ENCODE data around the gene CELA3A.
"Not testable (repeated sequence)": the region's sequence is repeated elsewhere in the genome, so short reads cannot be mapped to it uniquely, and the experiment has no call there.

CELA3A gene

DNA sequence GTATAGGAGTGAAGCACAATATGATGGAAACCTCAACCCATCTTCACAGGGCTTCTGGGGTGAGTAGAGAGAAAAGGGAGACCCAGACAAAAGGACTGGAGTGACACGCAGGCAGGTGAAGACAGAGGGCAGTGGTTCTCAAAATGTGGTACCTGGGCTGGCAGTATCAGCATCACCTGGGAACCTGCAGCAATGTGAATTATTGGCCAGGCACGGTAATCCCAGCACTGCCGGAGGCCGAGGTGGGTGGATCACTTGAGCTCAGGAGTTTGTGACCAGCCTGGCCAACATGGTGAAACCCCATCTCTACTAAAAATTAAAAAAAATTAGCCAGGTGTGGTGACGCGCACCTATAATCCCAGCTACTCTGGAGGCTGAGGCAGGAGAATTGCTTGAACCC is 19.3 kb upstream of the CELA3A start:
- DNase-seq: not testable (repeated sequence)

DNA sequence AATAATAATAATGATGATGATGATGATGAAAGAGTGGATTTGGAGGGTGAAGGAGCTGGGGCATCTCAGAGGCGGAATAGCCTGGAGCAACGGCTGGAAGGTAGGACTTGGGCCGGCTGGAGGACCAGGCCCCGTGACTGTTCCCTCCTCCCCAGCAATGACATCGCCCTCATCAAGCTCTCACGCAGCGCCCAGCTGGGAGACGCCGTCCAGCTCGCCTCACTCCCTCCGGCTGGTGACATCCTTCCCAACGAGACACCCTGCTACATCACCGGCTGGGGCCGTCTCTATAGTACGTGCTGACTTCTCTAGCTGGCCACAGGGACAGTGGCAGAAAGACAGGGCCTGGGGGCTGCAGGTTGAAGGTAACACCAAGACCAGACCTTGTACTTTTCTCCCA is 17.9 kb upstream of the CELA3A start:
- not testable (repeated sequence) for DNase-seq

DNA sequence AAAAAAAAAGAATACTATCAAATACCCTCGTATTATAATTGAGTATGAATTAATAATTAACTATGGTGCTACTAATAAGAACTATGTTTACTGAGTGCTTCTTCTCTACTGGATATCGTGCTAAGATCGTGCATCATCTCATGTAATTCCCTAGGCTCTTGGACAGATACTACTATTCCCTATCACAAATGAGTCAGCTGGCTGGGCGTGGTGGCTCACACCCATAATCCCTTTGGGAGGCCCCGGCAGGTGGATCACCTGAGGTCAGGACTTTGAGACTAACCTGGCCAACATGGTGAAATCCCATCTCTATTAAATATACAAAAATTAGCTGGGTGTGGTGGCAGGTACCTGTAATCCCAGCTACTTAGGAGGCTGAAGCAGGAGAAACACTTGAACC is 15.6 kb upstream of the CELA3A start:
- DNase-seq: not testable (repeated sequence)

DNA sequence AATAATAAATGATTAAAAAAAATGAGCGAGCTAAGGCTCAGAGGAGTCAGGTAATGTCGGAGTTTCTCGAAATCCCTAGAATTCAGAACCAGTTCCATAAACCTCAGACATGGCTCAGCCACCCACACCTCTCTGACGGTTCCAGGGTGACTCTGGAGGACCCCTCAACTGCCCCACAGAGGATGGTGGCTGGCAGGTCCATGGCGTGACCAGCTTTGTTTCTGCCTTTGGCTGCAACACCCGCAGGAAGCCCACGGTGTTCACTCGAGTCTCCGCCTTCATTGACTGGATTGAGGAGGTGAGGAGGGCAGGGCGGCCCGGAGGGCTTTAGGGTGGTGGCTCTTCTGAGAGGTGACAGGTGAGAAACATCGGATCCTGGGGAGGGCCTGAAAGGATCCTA is 15.1 kb upstream of the CELA3A start:
- DNase-seq: not testable (repeated sequence)

DNA sequence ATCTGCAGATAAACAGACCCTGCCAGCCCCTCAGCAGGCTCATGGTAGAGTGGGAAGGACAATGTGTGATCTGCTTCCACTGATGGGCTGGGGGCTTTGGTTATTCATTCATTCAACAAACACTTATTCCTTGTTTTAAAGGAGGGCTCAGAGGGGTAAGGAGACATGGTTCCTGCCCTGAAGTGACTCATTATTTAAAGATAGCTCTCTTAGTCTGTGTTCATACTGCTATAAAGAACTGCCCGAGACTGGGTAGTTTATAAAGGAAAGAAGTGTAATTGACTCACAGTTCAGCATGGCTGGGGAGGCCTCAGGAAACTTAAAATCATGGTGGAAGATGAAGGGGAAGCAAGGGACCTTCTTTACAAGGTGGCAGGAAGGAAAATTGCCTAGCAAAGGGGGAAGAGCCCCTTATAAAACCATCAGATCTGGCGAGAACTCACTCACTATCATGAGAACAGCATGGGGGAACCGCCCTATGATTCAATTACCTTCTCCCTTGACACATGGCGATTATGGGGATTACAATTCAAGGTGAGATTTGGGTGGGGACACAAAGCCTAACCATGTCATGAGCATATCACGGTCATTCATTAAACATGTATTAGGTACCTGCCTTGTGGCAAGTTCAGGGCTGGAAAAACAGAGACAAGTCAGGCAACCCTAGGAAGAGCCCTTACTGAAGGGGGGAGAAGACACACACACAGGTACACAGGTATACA is 11.6 kb upstream of the CELA3A start:
- not testable (repeated sequence) for DNase-seq

DNA sequence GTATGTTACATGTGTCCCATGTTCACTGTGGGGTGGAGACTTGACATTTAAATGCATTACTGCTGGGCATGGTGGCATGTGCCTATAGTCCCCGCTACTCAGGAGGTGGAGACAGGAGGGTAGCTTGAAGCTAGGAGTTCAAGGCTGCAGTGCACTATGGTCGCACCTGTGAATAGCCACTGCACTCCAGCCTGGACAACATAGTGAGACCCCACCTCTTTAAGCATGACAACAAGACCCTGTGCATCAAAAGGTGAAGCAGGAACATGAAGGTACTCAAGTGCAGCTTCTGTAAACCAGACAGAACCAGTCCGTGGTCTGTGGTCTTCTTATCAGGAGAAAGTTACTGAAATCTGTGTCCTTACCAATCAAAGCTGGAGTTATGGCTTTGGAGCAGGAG is 9.3 kb upstream of the CELA3A start:
- DNase-seq: not testable (repeated sequence)

DNA sequence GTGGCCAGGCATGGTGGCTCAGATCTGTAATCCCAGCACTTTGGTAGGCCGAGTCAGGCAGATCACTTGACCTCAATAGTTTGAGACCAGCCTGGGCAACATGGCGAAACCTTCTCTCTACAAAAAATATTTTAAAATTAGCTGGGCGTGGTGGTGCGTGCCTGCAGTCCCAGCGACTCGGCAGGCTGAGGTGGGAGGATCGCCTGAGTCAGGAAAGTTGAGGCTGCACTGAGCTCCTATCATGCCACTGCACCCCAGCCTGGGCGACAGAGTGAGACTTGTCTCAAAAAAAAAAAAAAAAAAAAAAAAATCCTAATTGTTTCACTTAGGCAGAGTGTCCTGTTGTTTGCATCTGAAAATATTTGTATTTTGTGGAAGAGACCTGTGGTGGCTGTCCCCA is 6.7 kb upstream of the CELA3A start:
- DNase-seq: not testable (repeated sequence)

DNA sequence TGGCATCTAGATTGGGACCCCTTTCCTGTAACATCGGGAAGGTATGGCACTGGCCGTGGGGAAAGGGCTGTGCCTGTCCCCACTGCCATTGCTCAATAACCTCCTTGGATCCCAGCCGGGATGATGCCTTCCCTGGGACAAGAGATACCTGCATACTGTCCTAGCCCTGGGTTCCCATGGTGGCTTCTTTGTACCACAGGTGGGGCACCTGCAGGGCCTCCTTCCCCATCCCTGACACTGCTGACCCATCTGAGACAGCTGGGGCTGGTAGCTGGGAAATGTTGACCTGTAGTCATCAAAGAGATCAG is 4.8 kb upstream of the CELA3A start:
- DNase-seq: not testable (repeated sequence)

DNA sequence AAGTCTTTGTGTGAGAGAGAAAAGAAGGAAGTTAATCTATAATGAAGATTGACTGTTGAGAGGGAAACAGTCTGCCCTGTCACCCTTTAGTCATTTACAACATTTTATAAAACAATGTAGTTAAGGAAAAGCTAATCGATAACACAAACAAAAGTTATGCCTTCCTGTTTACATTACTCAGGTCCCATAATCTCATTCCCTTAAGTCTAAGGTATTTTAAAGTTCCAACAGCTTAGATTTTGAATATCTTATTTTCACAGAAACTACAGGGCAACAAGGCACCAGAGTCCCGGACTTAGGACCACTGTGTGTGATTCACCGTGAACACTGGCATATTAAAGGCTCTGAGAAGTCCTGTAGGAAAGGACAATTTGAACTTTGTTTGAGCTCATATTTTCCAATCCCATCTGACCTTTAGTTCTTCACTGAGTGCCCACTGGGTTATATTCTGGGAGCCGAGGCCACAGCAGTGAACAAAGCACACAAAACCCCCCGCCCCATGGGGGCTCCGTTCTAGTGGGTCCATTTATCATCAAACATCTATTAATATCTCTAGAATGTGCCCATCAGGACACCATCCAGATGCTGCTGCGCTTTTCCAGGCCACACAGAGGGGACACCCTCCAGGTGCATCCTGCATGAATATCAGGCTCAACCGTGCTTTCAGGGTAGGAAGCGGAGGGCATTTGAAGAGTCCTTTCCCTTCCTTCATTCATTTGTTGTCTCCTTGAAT is 3.4 kb upstream of the CELA3A start:
- DNase-seq: not testable (repeated sequence)

DNA sequence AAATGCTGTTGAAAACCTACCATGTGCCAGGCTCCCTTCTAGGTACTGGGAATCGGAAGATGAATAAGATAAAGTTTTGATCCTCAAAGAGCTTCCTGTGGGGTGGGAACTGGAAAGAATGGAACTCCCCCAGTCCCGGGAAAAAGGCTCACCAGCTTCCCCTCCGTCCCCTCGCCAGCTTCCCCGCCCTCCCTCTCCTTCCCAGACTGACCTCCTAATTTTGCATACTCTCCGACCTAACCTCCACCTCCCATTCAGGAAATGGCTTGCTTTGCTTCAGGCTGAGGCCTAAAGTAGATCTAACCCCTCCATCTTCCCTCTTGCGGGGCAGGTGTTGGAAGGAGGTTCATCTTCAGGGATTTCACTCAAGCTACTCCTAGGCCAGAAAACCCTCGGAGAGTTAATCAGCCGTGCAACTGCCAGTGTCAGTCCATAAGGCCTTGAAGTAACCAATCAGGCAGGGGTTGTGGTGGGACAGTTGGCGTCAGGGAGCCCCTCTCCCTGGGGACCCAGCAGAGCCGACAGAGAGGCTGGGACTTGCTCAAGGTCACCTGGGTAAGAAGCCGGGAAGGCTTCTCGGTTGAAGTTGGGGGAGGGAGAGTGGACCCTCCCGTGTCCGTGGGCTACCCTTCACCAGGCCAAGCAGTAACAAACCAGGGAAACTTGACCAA is 2.7 kb upstream of the CELA3A start:
- DNase-seq: not testable (repeated sequence)

DNA sequence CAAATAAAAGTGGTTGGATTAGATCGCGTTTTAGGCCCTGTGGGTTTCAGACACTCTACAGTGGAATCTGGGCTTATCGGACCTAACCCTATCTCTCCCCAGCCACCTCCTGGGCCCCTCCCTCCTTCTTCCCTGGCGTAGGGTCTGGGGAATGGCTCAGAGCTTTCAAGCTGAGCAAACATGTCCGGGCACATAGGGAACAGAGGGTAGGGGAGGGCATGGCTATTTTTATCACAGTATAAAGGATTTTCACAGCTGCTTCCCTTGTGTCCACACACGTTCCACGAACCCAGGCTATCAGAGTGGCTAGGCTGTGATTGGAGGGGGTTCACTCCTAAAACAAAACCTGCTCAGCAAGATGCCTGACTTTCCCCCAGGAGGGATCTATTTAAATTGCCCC is 1.8 kb upstream of the CELA3A start:
- DNase-seq: not testable (repeated sequence)

DNA sequence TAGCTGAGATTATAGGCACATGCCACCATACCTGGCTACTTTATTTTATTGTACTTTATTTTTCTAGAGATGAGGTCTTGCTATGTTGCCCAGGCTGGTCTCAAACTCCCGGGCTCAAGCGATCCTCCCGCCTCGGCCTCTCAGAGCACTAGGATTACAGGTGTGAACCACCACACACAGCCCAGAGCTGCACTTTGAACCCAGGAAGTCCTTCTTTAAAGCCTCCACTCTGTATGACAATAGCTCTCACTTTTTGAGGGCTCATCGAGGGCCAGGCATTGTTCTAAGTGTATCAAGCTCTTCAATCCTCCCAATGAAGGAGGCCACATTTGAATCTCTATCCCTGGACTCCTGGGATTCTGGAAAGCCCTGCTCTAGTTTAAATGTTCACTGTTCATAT is 1.0 kb downstream of the CELA3A start:
- DNase-seq: not testable (repeated sequence)

DNA sequence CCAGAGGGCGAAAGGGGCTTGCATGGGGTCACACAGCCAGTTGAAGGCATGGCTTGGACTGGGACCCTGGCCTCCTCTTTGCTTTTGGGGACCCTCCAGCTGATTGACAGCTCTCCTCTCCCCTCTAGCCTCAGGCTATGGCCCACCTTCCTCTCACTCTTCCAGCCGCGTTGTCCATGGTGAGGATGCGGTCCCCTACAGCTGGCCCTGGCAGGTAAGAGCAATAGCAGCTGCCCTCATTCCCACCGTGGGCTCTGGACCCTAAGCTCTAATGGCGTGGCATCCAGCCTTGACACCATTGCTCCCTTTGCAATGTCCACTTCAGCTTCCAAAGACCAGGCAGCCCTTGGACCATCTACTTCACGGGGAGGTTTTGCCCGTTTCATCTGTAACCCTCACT is 1.4 kb downstream of the CELA3A start:
- not testable (repeated sequence) for DNase-seq

DNA sequence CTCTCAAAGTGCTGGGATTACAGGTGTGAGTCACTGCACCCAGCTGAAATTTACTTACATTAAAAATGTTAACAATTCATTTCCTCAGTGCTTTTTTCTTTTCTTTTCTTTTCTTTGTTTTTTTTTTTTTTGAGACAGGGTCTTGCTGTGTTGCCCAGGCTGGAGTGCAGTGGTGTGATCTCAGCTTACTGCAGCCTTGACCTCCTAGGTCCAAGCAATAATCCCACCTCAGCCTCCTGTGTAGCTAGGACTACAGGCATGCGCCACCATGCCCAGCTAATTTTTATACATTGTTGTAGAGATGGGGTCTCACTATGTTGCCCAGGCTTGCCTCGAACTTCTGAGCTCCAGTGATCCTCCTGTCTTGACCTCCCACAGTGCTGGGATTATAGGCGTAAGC is 2.5 kb downstream of the CELA3A start:
- not testable (repeated sequence) for DNase-seq

DNA sequence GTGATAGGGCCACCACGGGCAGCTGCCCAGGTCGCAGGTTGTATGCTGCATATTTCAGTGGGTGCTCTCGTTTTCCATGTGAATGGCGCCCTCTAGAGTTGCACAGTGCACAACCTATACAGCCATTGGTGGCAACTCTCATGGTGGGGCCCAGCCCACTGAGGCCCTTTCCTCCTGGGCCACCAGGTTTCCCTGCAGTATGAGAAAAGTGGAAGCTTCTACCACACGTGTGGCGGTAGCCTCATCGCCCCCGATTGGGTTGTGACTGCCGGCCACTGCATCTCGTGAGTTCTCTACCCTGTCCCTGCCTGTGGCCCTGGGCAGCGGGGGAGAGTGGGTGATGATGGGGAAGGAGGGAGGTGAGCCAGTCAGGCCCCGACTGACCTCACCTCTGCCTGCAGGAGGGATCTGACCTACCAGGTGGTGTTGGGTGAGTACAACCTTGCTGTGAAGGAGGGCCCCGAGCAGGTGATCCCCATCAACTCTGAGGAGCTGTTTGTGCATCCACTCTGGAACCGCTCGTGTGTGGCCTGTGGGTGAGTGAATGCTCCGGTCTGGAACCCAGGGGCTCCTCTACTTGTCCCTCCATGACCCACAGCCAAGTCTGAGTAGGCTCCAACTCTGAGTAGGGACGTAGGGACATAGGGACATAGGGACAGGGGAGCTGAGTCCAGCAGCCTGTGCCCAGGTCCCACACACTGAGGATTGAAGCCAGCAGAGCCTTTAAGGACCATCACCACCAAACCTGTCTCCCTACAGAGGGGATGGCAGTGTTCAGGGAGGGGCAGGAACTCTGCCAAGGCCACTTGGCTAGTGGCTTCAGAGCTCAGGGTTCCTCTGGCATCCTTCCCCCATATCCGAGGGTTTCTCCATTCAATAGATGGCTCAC is 4.0 kb downstream of the CELA3A start:
- peak; percentile 72 for DNase-seq

DNA sequence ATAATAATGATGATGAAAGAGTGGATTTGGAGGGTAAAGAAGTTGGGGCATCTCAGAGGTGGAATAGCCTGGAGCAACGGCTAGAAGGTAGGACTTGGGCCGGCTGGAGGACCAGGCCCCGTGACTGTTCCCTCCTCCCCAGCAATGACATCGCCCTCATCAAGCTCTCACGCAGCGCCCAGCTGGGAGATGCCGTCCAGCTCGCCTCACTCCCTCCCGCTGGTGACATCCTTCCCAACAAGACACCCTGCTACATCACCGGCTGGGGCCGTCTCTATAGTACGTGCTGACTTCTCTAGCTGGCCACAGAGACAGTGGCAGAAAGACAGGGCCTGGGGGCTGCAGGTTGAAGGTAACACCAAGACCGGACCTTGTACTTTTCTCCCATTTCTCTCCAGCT is 5.3 kb downstream of the CELA3A start:
- DNase-seq: not testable (repeated sequence)

DNA sequence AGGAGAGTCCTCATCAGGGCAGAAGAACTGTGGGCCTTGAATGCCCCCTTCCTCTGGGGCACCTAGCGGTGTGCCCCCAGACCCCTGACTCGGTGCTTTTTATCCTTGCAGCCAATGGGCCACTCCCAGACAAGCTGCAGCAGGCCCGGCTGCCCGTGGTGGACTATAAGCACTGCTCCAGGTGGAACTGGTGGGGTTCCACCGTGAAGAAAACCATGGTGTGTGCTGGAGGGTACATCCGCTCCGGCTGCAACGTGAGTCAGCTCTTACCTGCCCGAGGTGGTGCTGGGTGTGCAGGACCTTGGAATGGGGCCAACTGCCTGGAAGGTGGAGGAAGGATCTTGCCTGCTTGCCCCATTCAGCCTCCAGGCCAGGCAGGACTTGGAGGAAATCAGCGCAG is 5.8 kb downstream of the CELA3A start:
- DNase-seq: not testable (repeated sequence)

DNA sequence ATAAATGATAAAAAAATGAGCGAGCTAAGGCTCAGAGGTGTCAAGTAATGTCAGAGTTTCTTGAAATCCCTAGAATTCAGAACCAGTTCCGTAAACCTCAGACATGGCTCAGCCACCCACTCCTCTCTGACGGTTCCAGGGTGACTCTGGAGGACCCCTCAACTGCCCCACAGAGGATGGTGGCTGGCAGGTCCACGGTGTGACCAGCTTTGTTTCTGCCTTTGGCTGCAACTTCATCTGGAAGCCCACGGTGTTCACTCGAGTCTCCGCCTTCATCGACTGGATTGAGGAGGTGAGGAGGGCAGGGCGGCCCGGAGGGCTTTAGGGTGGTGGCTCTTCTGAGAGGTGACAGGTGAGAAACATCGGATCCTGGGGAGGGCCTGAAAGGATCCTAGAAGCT is 8.1 kb downstream of the CELA3A start:
- not testable (repeated sequence) for DNase-seq

DNA sequence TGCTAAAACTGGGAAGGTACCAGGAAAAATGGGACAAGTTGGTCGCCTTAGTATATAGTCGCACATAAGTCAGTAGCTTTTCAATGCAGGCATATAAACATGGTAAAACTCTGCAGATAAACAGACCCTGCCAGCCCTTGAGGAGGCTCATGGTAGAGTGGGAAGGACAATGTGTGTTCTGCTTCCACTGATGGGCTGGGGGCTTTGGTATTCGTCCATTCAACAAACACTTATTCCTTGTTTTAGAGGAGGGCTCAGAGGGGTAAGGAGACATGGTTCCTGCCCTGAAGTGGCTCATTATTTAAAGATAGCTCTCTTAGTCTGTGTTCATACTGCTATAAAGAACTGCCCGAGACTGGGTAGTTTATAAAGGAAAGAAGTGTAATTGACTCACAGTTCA is 11.3 kb downstream of the CELA3A start:
- DNase-seq: not testable (repeated sequence)

DNA sequence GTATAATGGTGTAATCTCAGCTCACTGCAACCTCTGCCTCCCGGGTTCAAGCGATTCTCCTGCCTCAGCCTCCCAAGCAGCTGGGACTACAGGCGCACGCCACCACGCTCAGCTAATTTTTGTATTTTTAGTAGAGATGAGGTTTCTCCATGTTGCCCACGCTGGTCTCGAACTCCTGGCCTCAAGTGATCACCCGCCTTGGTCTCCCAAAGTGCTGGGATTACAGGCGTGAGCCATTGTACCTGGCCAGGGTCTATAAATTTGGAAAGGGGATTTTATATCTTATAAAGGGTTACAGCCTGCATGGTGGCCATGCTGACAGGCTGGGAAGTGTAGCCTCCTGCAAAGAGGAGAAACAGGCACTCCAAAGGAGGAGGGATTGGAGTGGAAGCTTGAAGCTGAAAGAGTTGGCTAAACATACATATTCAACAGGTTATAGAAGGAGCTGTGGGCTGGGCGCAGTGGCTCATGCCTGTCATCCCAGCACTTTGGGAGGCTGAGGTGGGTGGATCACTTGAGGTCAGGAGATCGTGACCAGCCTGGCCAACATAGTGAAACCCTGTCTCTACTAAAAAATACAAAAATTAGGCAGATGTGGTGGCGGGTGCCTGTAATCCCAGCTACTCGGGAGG is 13.2 kb downstream of the CELA3A start:
- DNase-seq: not testable (repeated sequence)

DNA sequence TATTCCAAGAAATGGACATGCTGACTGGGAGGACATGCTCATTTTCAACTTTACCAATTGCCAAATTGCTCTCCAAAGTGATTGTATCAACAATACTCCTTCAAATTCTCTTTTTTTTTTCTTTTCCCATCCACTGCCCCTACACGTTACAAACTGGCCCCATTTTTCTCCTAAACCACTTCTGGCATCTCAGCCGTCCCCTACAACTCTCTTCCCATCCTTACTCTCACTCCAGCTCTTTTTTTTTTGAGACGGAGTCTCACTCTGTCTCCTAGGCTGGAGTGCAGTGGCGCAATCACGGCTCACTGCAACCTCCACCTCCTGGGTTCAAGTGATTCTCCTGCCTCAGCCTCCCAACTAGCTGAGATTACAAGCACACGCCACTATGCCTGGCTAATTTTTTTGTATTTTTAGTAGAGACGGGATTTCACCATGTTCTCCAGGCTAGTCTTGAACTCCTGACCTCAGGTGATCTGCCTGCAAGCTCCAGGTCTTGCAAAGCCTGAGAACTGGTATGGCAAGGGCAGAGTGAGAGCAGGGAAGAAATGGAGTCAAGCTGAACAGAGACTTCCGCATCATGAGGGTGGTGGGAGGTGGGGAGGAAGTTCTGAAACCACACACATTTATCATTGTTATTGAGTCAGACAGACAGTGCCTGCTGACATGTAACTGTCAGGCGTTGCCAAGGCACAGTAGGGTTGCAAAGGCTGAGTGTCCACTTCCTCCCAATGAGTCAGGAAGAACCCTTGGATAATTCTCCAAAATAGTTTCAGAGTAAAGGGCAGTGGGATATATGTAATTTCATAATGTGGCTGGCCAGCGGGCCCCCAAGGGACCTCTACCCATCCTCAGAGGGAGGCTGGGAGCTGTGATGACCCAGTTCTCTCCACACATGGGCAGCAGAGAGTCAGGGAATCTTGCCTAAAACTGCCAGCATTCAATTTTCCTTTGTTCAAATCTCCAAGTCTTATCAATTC is 17.4 kb downstream of the CELA3A start:
- DNase-seq: peak; percentile 73
